Measurements from ENCODE around the gene KRT26. TPM values are rescaled to one million over a fixed set of nuclear protein-coding genes. Genes with fewer than 3 reads are reported as not detected.
A peak's percentile ranks its signal among the peaks of the same experiment; 100 is the strongest.

KRT26 gene
- total RNA-seq, 1 donor from 2014 or later, result not detected

- no peak for ATAC-seq (ENCODE audit: low read depth)
- CTCF ChIA-PET, result interaction anchor here (1.2 to 1.4 kb wide), 2 partner anchors 194 to 853 kb away, joined by 3 read pairs; no protein-coding TSS in a partner anchor
- no peak for DNase-seq
- POLR2A ChIA-PET, result no interaction called here
- H3K27me3 Mint-ChIP-seq, result peaks cover 82% of the 10 kb centered on the region
- no peak overlapping the region for H3K4me3 Mint-ChIP-seq
- H3K36me3 Mint-ChIP-seq (ENCODE audit: low read depth), result no peaks in the 10 kb centered on the region
- intact Hi-C loops (cut with micrococcal nuclease), result loop anchor here (10.0 kb wide), 1 partner anchor 395 kb away; the partner anchor contains the start of gene TOP2A
- peaks cover 3% of the 10 kb centered on the region for H3K9me3 Mint-ChIP-seq
- H3K27ac Mint-ChIP-seq, result no peak overlapping the region
- no peak for TF ChIP-seq CTCF (IDR thresholded peaks at IDR 0.05)
- H3K4me1 Mint-ChIP-seq, result no peaks in the 10 kb centered on the region
These were observed 37.9 kb upstream of the KRT26 start for GRCh38 chr17:40809721-40810421.

DNA sequence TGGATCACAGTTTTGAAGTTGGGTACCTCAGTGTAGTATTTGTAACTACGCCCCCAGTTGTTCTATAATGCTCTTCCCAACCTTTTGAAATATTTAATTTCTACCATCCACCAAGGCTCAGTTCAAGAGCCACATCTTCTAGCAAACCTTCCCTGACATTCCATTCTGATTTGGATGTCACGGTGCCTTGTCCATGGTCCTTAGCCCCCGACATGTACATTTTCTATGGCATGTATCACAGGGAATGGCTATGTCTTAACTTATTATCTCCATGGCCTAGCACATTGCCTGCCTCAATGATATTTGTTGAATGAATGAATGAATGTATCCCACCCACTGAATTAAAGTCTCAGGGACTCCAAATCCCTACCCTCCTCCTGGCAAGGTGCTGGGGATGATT, 34.1 kb upstream of the KRT26 start:
- DNase-seq (no peak), ATAC-seq (ENCODE audit: low read depth) (no peak)
- H3K4me3 Mint-ChIP-seq, result no peak overlapping the region
- CTCF ChIA-PET, result interaction anchor here (0.6 kb wide), 1 partner anchor 84 kb away, joined by 3 read pairs; no protein-coding TSS in a partner anchor
- H3K27ac Mint-ChIP-seq, result no peak overlapping the region
- POLR2A ChIA-PET, result interaction anchor here (1.4 kb wide), 1 partner anchor 13 kb away, joined by 3 read pairs; no protein-coding TSS in a partner anchor
- peaks cover 62% of the 10 kb centered on the region for H3K27me3 Mint-ChIP-seq
- no peaks in the 10 kb centered on the region for H3K9me3 Mint-ChIP-seq
- no peaks in the 10 kb centered on the region for H3K36me3 Mint-ChIP-seq (ENCODE audit: low read depth)
- peaks cover 3% of the 10 kb centered on the region for H3K4me1 Mint-ChIP-seq
- TF ChIP-seq CTCF (IDR thresholded peaks at IDR 0.05), result no peak
- intact Hi-C loops (cut with micrococcal nuclease), result no loop called here

DNA sequence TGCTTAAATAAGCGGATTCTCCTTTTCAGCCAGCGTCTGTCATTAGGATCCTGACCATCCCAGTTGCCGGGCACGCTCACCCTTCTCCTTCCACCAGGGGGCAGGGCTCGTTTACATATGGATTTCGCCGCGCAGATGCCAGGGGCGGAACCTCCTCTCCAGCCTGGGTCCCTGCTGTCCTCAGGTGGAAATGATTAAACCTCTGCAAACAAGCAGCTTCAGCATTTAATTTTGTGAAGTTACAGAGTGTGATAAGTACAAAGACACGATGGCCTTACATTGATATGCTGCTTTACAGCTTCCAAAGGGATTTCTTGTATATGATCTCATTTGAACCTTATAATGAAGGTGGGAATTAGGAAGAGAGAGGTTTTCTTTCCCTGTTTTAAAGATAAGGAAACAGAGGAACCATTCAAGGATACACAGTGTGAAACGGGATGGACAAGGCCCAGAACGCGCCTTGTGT, 31.6 kb upstream of the KRT26 start:
- no peaks in the 10 kb centered on the region for H3K9me3 Mint-ChIP-seq
- CTCF ChIA-PET, result interaction anchor here (0.6 to 1.7 kb wide), 8 partner anchors 9 to 863 kb away, joined by 3 to 10 read pairs (median 4); no protein-coding TSS in a partner anchor
- peak; percentile 44 for TF ChIP-seq CTCF (IDR thresholded peaks at IDR 0.05)
- POLR2A ChIA-PET, result interaction anchor here (0.5 to 1.2 kb wide), 2 partner anchors 240 to 862 kb away, joined by 3 to 6 read pairs; no protein-coding TSS in a partner anchor
- H3K36me3 Mint-ChIP-seq (ENCODE audit: low read depth), result no peaks in the 10 kb centered on the region
- H3K4me3 Mint-ChIP-seq, result no peak overlapping the region
- H3K27me3 Mint-ChIP-seq, result peaks cover 51% of the 10 kb centered on the region
- DNase-seq (peak; percentile 54), ATAC-seq (ENCODE audit: low read depth) (peak; percentile 94)
- intact Hi-C loops (cut with micrococcal nuclease), result loop anchor here (1.0 to 5.0 kb wide), 7 partner anchors 104 to 863 kb away; partner anchors contain the start of gene SMARCE1
- H3K27ac Mint-ChIP-seq, result no peak overlapping the region
- H3K4me1 Mint-ChIP-seq, result peaks cover 3% of the 10 kb centered on the region

DNA sequence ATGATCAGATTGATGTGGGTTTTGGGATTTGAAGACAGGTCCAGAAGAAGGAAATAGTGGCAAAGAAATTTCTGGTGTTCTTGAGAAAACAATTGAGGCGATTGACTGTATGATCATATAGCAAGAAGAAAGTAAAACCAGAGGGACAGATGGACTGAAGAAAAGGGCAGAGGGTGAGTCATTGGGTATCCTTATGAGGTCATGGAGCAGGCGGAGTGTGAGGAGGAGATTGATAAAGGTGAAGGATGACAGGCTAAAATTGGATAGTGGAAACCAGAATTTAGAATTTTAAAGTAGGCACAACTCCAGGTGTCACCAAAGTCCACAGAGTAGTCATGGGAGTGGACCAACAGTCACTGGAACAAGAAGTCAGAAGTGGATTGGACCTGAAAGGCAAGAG, 29.2 kb upstream of the KRT26 start:
- ChIA-PET POLR2A (no interaction called here), CTCF (interaction anchor here (0.7 to 1.0 kb wide), 2 partner anchors 74 to 862 kb away, joined by 3 to 4 read pairs; no protein-coding TSS in a partner anchor)
- no peak for TF ChIP-seq CTCF (IDR thresholded peaks at IDR 0.05)
- Mint-ChIP-seq H3K4me3 (no peak overlapping the region), H3K27ac (no peak overlapping the region), H3K27me3 (peaks cover 42% of the 10 kb centered on the region), H3K9me3 (no peaks in the 10 kb centered on the region), H3K36me3 (ENCODE audit: low read depth) (no peaks in the 10 kb centered on the region), H3K4me1 (peaks cover 3% of the 10 kb centered on the region)
- DNase-seq (no peak), ATAC-seq (ENCODE audit: low read depth) (no peak)
- intact Hi-C loops (cut with micrococcal nuclease), result loop anchor here (5.0 kb wide), 3 partner anchors 106 to 444 kb away; partner anchors contain the start of gene SMARCE1

GRCh38 chr17:40800381-40800780, 28.4 kb upstream of the KRT26 start:
- H3K27me3 Mint-ChIP-seq, result peaks cover 37% of the 10 kb centered on the region
- ChIA-PET CTCF (no interaction called here), POLR2A (no interaction called here)
- H3K4me3 Mint-ChIP-seq, result no peak overlapping the region
- no peak overlapping the region for H3K27ac Mint-ChIP-seq
- no peaks in the 10 kb centered on the region for H3K36me3 Mint-ChIP-seq (ENCODE audit: low read depth)
- DNase-seq (no peak), ATAC-seq (ENCODE audit: low read depth) (no peak)
- no peak for TF ChIP-seq CTCF (IDR thresholded peaks at IDR 0.05)
- intact Hi-C loops (cut with micrococcal nuclease), result loop anchor here (5.0 kb wide), 3 partner anchors 107 to 443 kb away; partner anchors contain the start of gene SMARCE1
- peaks cover 3% of the 10 kb centered on the region for H3K4me1 Mint-ChIP-seq
- H3K9me3 Mint-ChIP-seq, result no peaks in the 10 kb centered on the region
